ENCODE measurements around the gene NOL4L.

- TF ChIP-seq CTCF (IDR thresholded peaks at IDR 0.05), result no peak
- no peak for TF ChIP-seq POLR2A (IDR thresholded peaks at IDR 0.05)
- no peak for TF ChIP-seq POLR2AphosphoS5 (IDR thresholded peaks at IDR 0.05)
These were observed 166.8 kb downstream of the NOL4L start for GRCh38 chr20:32418376-32418775.
